Measurements from ENCODE around the gene SAMD13.
"Not testable (repeated sequence)": the region's sequence is repeated elsewhere in the genome, so short reads cannot be mapped to it uniquely, and the experiment has no call there.

The SAMD13 gene

GRCh38 chr1:84282780-84283333, 18.7 kb upstream of the SAMD13 start:
- Histone ChIP-seq H3K36me3 (replicated peaks in 1 of 2; ENCODE audit: control insufficient read depth in 2 of 2, insufficient read depth in 2 of 2, low read length in 2 of 2) (no peaks in the 10 kb centered on the region), H3K23ac (ENCODE audit: low read depth, low read length, poor library complexity) (no peak overlapping the region), H2BK12ac (ENCODE audit: low read length) (no peak overlapping the region), H2BK5ac (ENCODE audit: low read length) (no peak overlapping the region), H4K91ac (ENCODE audit: low read depth, low read length, poor library complexity) (no peak overlapping the region), H2AK5ac (ENCODE audit: low read depth, low read length) (no peak overlapping the region), H3K4me2 (ENCODE audit: insufficient read depth, low read length, poor library complexity, severe bottlenecking) (no peak overlapping the region), H3K4ac (ENCODE audit: low read length) (no peak overlapping the region), H3K4me1 (ENCODE audit: control insufficient read depth in 2 of 2, insufficient read depth in 1 of 2, low read depth in 1 of 2, low read length in 2 of 2) (no peaks in the 10 kb centered on the region), H3K27me3 (ENCODE audit: control insufficient read depth in 3 of 3, insufficient read depth in 3 of 3, low read depth in 1 of 3, low read length in 3 of 3) (peaks cover 0 to 6% (median 0%) of the 10 kb centered on the region in 3 experiments), H2BK15ac (ENCODE audit: low read length) (no peak overlapping the region), H3K18ac (ENCODE audit: low read length) (no peak overlapping the region), H3K9ac (ENCODE audit: low read depth, low read length, poor library complexity) (no peak overlapping the region), H3K9me3 (replicated peaks in 1 of 2; ENCODE audit: control insufficient read depth in 2 of 2, insufficient read depth in 1 of 2, low read depth in 1 of 2, low read length in 2 of 2) (no peaks in the 10 kb centered on the region), H2BK120ac (ENCODE audit: low read depth, low read length) (no peak overlapping the region), H3K14ac (ENCODE audit: low read length) (no peak overlapping the region), H3K27ac (replicated peaks; ENCODE audit: low read length) (no peak overlapping the region), H3K79me1 (ENCODE audit: low read depth, low read length) (no peaks in the 10 kb centered on the region), H4K8ac (ENCODE audit: low read depth, low read length) (no peak overlapping the region), H2AFZ (ENCODE audit: low read length) (no peak overlapping the region), H3K4me3 (ENCODE audit: low read length in 2 of 2) (no peak overlapping the region)
- no CpG with 5 or more reads among the region's 1 CpG for WGBS, 2 donors (ENCODE audit: extremely low coverage in 2 of 2, insufficient read length in 2 of 2, insufficient replicate concordance in 1 of 2)
- no peak for DNase-seq (ENCODE audit: low spot score)

DNA sequence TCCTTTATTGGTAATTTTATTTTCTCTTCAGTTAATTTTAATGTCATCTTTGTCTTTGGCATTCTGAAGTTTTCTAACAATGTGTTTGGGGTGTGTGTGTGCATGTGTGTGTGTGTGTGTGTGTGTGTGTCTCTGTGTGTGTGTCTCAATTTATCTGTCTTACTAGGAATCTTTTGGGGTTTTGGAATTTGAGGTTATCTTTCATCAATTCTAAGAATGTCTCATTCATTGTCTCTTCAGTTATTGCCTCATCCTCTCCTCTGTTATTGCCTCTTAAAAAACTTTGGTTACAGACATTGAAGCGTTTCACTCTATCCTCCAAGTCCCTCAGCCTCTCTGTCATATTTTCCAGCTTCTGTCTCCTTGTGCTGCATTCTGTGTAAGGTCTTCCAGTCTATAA, 18.1 kb upstream of the SAMD13 start:
- Histone ChIP-seq H3K9ac (ENCODE audit: low read depth, low read length, poor library complexity) (no peak overlapping the region), H3K4me2 (ENCODE audit: insufficient read depth, low read length, poor library complexity, severe bottlenecking) (no peak overlapping the region), H3K79me1 (ENCODE audit: low read depth, low read length) (no peaks in the 10 kb centered on the region), H3K18ac (ENCODE audit: low read length) (no peak overlapping the region), H2AK5ac (ENCODE audit: low read depth, low read length) (no peak overlapping the region), H2BK15ac (ENCODE audit: low read length) (no peak overlapping the region), H3K4ac (ENCODE audit: low read length) (no peak overlapping the region), H4K91ac (ENCODE audit: low read depth, low read length, poor library complexity) (no peak overlapping the region), H3K36me3 (replicated peaks in 1 of 2; ENCODE audit: control insufficient read depth in 2 of 2, insufficient read depth in 2 of 2, low read length in 2 of 2) (no peaks in the 10 kb centered on the region), H3K4me1 (ENCODE audit: control insufficient read depth in 2 of 2, insufficient read depth in 1 of 2, low read depth in 1 of 2, low read length in 2 of 2) (no peaks in the 10 kb centered on the region), H2AFZ (ENCODE audit: low read length) (no peak overlapping the region), H2BK5ac (ENCODE audit: low read length) (no peak overlapping the region), H2BK120ac (ENCODE audit: low read depth, low read length) (no peak overlapping the region), H3K4me3 (ENCODE audit: low read length in 2 of 2) (no peak overlapping the region), H3K9me3 (replicated peaks in 1 of 2; ENCODE audit: control insufficient read depth in 2 of 2, insufficient read depth in 1 of 2, low read depth in 1 of 2, low read length in 2 of 2) (no peaks in the 10 kb centered on the region), H4K8ac (ENCODE audit: low read depth, low read length) (no peak overlapping the region), H3K27ac (replicated peaks; ENCODE audit: low read length) (no peak overlapping the region), H3K27me3 (ENCODE audit: control insufficient read depth in 3 of 3, insufficient read depth in 3 of 3, low read depth in 1 of 3, low read length in 3 of 3) (peaks cover 0 to 6% (median 0%) of the 10 kb centered on the region in 3 experiments), H2BK12ac (ENCODE audit: low read length) (no peak overlapping the region), H3K14ac (ENCODE audit: low read length) (no peak overlapping the region), H3K23ac (ENCODE audit: low read depth, low read length, poor library complexity) (no peak overlapping the region)
- DNase-seq (ENCODE audit: low spot score): no peak
- WGBS, 2 donors (ENCODE audit: extremely low coverage in 2 of 2, insufficient read length in 2 of 2, insufficient replicate concordance in 1 of 2): no CpG with 5 or more reads among the region's 1 CpG

- H2BK120ac ChIP-seq (ENCODE audit: low read depth, low read length): no peak overlapping the region
- no peak overlapping the region for H3K4me3 ChIP-seq (ENCODE audit: low read length in 2 of 2)
- no peak overlapping the region for H4K8ac ChIP-seq (ENCODE audit: low read depth, low read length)
- no peak overlapping the region for H3K4ac ChIP-seq (ENCODE audit: low read length)
- H3K9me3 ChIP-seq (replicated peaks in 1 of 2; ENCODE audit: control insufficient read depth in 2 of 2, insufficient read depth in 1 of 2, low read depth in 1 of 2, low read length in 2 of 2): peaks cover 3% of the 10 kb centered on the region in 2 donors
- no peak overlapping the region for H2BK5ac ChIP-seq (ENCODE audit: low read length)
- H3K23ac ChIP-seq (ENCODE audit: low read depth, low read length, poor library complexity): no peak overlapping the region
- H2AFZ ChIP-seq (ENCODE audit: low read length): no peak overlapping the region
- peaks cover 0 to 6% (median 0%) of the 10 kb centered on the region in 3 experiments for H3K27me3 ChIP-seq (ENCODE audit: control insufficient read depth in 3 of 3, insufficient read depth in 3 of 3, low read depth in 1 of 3, low read length in 3 of 3)
- DNase-seq (ENCODE audit: low spot score): no peak
- no peaks in the 10 kb centered on the region for H3K4me1 ChIP-seq (ENCODE audit: control insufficient read depth in 2 of 2, insufficient read depth in 1 of 2, low read depth in 1 of 2, low read length in 2 of 2)
- no peak overlapping the region for H4K91ac ChIP-seq (ENCODE audit: low read depth, low read length, poor library complexity)
- WGBS, 2 donors (ENCODE audit: extremely low coverage in 2 of 2, insufficient read length in 2 of 2, insufficient replicate concordance in 1 of 2): no CpG with 5 or more reads among the region's 1 CpG
- no peaks in the 10 kb centered on the region for H3K36me3 ChIP-seq (replicated peaks in 1 of 2; ENCODE audit: control insufficient read depth in 2 of 2, insufficient read depth in 2 of 2, low read length in 2 of 2)
- no peaks in the 10 kb centered on the region for H3K79me1 ChIP-seq (ENCODE audit: low read depth, low read length)
- no peak overlapping the region for H3K18ac ChIP-seq (ENCODE audit: low read length)
- H3K27ac ChIP-seq (replicated peaks; ENCODE audit: low read length): no peak overlapping the region
- H2BK12ac ChIP-seq (ENCODE audit: low read length): no peak overlapping the region
- H3K4me2 ChIP-seq (ENCODE audit: insufficient read depth, low read length, poor library complexity, severe bottlenecking): no peak overlapping the region
- no peak overlapping the region for H2AK5ac ChIP-seq (ENCODE audit: low read depth, low read length)
- H3K14ac ChIP-seq (ENCODE audit: low read length): no peak overlapping the region
- no peak overlapping the region for H2BK15ac ChIP-seq (ENCODE audit: low read length)
- no peak overlapping the region for H3K9ac ChIP-seq (ENCODE audit: low read depth, low read length, poor library complexity)
Observed at GRCh38 chr1:84286071-84286470, 15.4 kb upstream of the SAMD13 start.

- no CpG with 5 or more reads among the region's 3 CpGs for WGBS, 2 donors (ENCODE audit: extremely low coverage in 2 of 2, insufficient read length in 2 of 2, insufficient replicate concordance in 1 of 2)
Observed at GRCh38 chr1:84287389-84287788, 14.1 kb upstream of the SAMD13 start.

More at GRCh38 chr1:84287389-84287788, 14.1 kb upstream of the SAMD13 start:
- not testable (repeated sequence) for H2AFZ ChIP-seq (ENCODE audit: low read length); H3K79me1 ChIP-seq (ENCODE audit: low read depth, low read length); H3K4me2 ChIP-seq (ENCODE audit: insufficient read depth, low read length, poor library complexity, severe bottlenecking); H3K4me3 ChIP-seq (ENCODE audit: low read length in 2 of 2); H4K8ac ChIP-seq (ENCODE audit: low read depth, low read length); DNase-seq (ENCODE audit: low spot score); H2BK5ac ChIP-seq (ENCODE audit: low read length); H3K9me3 ChIP-seq (replicated peaks in 1 of 2; ENCODE audit: control insufficient read depth in 2 of 2, insufficient read depth in 1 of 2, low read depth in 1 of 2, low read length in 2 of 2); H2BK12ac ChIP-seq (ENCODE audit: low read length); H3K4ac ChIP-seq (ENCODE audit: low read length); H3K36me3 ChIP-seq (replicated peaks in 1 of 2; ENCODE audit: control insufficient read depth in 2 of 2, insufficient read depth in 2 of 2, low read length in 2 of 2); H2BK15ac ChIP-seq (ENCODE audit: low read length); H2BK120ac ChIP-seq (ENCODE audit: low read depth, low read length); H3K14ac ChIP-seq (ENCODE audit: low read length); H3K27ac ChIP-seq (replicated peaks; ENCODE audit: low read length); H3K18ac ChIP-seq (ENCODE audit: low read length); H3K27me3 ChIP-seq (ENCODE audit: control insufficient read depth in 3 of 3, insufficient read depth in 3 of 3, low read depth in 1 of 3, low read length in 3 of 3); H3K23ac ChIP-seq (ENCODE audit: low read depth, low read length, poor library complexity); H2AK5ac ChIP-seq (ENCODE audit: low read depth, low read length); H3K4me1 ChIP-seq (ENCODE audit: control insufficient read depth in 2 of 2, insufficient read depth in 1 of 2, low read depth in 1 of 2, low read length in 2 of 2); H4K91ac ChIP-seq (ENCODE audit: low read depth, low read length, poor library complexity); H3K9ac ChIP-seq (ENCODE audit: low read depth, low read length, poor library complexity)

All from neuronal stem cell (in vitro differentiated cells).